ENCODE results near the gene ZDHHC14.
"Not testable (repeated sequence)": the region's sequence is repeated elsewhere in the genome, so short reads cannot be mapped to it uniquely, and the experiment has no call there.

ZDHHC14 gene

GRCh38 chr6:157405986-157406385 lies 25.0 kb downstream of the ZDHHC14 start:
- DNase-seq (ENCODE audit: low read depth in 1 of 2, low spot score in 1 of 2), result no peak

DNA sequence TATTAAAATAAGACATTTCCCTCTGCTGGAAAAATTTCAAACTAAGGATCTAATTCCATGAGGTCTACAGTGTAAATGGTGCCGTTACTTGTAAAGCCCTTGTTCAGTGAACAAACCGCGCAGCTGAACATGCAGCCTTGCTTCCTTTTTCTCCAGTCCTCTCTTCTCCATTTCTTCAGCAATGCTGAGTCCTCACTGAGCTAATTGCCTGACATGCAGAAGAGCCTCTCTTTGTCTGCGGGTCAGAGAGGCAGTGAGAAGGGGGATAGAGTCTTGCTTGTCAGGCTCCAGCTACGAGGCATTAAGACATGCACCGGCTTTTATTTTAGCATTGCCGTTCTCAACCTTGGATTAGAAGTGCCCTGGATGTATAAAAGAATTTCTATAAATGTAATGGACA lies 25.7 kb downstream of the ZDHHC14 start:
- no peak for DNase-seq (ENCODE audit: low read depth in 1 of 2, low spot score in 1 of 2)

DNA sequence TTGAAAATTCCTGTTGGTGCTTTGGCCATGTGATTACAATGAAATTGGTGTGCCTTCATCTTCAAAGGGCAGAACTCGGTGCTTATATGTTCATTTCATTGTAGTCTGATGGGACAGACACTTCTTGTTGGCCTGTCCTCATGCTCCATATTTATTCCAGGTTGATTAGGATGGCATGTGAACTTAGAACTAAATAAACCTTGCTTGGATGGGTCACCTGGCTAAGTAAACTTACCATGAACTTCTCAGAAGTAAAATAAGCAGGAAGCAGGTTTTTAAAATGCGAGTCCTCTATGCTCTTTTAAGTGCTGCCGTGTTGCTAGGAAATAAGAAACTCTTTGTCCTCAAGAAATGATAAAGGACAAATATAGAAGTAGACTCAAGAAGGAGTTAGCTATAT lies 26.7 kb downstream of the ZDHHC14 start:
- DNase-seq (ENCODE audit: low read depth in 1 of 2, low spot score in 1 of 2), result no peak

- not testable (repeated sequence) for DNase-seq (ENCODE audit: low read depth in 1 of 2, low spot score in 1 of 2)
Observed at GRCh38 chr6:157408427-157408826, 27.4 kb downstream of the ZDHHC14 start.

DNA sequence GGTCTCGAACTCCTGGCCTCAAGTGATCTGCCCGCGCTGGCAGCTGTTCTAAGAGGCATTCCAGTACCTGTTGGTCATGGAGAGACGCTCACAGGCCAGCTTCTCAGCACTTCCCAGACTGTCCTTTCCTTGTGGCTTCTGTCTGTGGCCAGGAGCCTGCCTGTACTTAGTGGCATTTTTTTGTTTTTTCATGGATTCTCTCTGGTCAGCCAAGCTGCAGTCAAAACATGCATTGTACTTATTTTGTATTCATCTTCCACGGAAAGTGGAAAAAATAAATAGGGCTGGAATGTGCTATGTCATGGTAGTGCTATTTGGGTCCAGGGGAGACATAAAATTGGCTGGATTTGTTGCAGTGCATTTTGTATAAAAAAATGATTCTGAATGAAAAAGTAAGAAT lies 29.1 kb downstream of the ZDHHC14 start:
- no peak for DNase-seq (ENCODE audit: low read depth in 1 of 2, low spot score in 1 of 2)

GRCh38 chr6:157411368-157411767 lies 30.4 kb downstream of the ZDHHC14 start:
- DNase-seq (ENCODE audit: low read depth in 1 of 2, low spot score in 1 of 2), result no peak

DNA sequence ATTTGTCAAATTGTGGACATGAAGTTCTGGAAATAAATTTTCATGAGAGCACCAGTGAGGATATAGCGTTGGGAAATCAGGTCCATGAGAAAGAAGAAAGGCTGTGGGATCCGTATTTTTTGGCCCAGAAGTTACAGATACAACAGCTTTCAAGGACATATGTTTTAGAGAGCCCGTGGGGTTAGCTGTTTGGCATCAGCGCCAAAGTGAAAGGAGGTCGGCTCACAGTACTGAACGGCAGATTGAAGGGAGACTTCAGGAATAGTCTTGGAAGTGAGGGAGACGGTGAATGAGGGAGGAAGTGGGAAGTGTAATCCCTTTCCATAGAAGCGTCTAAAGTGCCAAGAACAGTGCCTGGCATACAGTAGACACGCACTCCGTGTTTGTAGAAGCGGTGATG lies 31.8 kb downstream of the ZDHHC14 start:
- no peak for DNase-seq (ENCODE audit: low read depth in 1 of 2, low spot score in 1 of 2)

DNA sequence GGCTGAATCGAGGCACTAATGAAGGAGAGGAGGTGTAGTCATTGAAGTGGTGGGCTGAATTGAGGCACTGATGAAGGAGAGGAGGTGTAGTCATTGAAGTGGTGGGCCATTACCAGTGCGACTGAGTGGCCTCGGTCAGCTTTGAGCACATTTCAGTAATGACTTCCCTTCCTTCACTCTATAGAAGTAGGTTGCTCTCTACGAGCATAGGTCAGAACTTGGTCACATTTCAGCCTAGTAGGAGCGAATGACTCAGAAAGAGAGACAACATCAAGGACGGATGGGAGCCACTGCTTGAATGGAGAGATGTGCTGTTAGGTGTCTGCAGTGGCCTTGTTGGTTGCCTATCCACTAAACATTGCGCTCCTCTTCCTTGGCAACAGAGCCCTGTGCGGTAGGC lies 39.5 kb downstream of the ZDHHC14 start:
- no peak for DNase-seq (ENCODE audit: low read depth in 1 of 2, low spot score in 1 of 2)

DNA sequence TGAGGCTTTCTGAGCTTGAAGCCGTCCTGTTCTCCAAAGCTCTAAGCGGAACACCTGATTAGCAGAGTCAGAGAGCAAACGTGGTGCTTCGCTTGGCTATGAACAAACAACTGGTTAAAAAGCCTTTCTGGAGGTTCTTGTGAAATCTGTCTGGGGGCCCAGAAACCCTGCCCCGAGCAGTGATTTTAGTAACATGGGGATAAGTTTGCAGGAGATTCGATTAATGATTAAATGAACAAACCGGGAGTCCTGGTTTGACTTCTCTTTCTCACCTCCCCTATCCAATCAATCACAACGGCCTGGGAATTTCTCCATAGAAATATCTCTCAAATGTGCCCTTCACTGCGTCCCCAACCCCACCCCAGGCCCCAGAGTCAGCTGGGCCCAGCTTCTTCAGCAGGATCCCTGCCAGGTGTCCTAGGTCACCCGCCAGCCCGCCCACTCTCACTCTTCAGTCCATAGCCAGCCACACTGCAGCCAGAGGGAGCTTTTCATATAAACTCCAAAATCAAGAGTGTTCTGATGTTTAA lies 43.6 kb downstream of the ZDHHC14 start:
- no peak for DNase-seq (ENCODE audit: low read depth in 1 of 2, low spot score in 1 of 2)

GRCh38 chr6:157427969-157428368 lies 47.0 kb downstream of the ZDHHC14 start:
- no peak for DNase-seq (ENCODE audit: low read depth in 1 of 2, low spot score in 1 of 2)

DNA sequence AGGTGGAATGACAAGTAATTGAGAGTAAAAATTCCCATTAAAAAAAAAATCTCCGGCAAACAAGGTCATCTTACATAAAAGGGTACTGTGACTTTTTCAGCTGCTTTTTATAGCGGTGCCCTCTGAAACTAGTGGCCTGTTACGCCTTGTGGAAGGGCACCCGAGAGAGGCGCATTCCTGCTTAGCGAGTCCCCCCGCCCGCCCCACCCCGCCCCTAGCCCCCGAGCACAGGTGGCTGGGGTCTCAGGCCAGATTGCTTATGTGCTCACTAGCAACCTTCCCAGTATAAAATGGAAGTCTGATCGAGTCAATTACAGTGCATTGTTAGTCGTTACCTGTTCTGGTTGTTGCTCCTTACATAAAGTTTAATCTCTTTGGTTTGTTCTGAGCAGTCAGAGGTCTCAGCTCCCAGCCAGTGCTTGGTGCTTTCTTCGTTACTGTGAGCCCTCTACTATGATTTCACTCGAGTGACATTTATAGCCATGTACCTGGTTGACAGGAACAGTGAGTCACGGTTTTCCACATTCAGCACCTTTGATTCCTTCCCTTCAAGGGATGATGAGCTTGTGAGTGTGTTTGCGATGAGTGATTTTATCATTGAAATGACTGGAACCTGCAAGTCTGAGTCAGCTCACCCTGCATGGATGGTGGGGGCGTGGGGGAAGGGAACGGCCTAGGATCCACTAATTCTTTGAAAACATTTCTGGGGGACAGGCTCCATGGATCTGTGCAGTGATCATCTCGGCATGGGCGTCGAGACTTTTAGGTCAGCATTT lies 47.6 kb downstream of the ZDHHC14 start:
- peak; percentile 31 to 70 for DNase-seq (ENCODE audit: low read depth in 1 of 2, low spot score in 1 of 2)

- no peak for DNase-seq (ENCODE audit: low read depth in 1 of 2, low spot score in 1 of 2)
Observed at GRCh38 chr6:157429248-157429647, 48.3 kb downstream of the ZDHHC14 start.

DNA sequence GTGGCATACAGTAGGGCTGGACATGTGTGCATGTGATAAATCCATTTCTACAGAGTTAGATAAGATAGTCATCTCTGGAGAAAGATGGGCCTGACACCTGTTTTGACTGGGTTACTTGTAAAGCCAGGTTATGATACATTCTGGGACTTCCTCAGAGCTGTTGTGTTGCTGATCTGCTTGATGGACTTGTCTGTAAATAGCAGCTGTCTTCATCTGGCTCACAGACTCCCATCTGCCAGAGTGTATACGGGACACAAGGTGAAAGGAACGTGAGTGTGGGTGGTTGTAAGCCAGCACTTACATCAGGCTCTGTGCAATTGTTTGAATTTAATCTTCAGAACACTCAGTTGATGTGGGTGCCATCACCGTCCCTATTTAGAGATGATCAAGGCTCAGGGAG lies 49.8 kb downstream of the ZDHHC14 start:
- DNase-seq (ENCODE audit: low read depth in 1 of 2, low spot score in 1 of 2), result no peak

- DNase-seq (ENCODE audit: low read depth in 1 of 2, low spot score in 1 of 2), result no peak
Observed at GRCh38 chr6:157432231-157432891, 51.4 kb downstream of the ZDHHC14 start.

DNA sequence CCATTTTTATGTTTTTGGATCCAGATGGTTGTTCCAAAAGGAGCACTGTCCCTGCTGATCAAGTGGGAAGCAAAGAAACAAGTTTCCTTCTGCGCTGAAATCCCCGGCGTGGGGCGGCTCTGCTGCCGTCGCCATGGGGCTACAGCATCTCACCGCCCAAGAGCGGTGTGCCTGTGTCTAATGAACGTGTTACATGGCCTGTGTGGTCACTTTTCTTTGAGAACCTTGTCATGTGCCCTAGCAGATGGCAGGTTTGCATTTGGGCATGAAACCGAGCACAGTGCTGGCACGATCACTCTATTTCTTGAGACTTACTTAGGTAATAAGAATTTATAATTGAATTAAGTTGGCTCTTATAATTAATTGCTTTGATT lies 51.9 kb downstream of the ZDHHC14 start:
- DNase-seq (ENCODE audit: low read depth in 1 of 2, low spot score in 1 of 2), result no peak

DNA sequence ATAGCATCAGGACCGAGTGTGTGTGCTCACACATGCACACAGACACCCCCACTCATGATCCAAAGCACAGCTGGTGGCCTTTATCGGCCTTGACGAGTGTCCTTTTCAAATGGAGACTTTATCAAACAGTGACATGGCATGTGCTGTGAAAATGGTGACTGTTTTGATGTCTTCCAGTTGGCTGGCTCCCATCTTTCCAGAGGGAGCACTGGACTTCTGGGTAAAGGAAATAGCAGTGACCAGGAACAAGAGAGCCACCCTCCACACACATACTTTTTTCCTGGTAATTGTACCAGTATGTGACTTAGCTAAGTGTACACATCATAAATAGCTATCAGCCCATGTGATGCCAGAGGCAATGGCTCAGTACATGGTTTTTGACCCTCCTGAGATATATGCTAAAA lies 52.7 kb downstream of the ZDHHC14 start:
- DNase-seq (ENCODE audit: low read depth in 1 of 2, low spot score in 1 of 2), result no peak

GRCh38 chr6:157434349-157435033 lies 53.5 kb downstream of the ZDHHC14 start:
- no peak for DNase-seq (ENCODE audit: low read depth in 1 of 2, low spot score in 1 of 2)

DNA sequence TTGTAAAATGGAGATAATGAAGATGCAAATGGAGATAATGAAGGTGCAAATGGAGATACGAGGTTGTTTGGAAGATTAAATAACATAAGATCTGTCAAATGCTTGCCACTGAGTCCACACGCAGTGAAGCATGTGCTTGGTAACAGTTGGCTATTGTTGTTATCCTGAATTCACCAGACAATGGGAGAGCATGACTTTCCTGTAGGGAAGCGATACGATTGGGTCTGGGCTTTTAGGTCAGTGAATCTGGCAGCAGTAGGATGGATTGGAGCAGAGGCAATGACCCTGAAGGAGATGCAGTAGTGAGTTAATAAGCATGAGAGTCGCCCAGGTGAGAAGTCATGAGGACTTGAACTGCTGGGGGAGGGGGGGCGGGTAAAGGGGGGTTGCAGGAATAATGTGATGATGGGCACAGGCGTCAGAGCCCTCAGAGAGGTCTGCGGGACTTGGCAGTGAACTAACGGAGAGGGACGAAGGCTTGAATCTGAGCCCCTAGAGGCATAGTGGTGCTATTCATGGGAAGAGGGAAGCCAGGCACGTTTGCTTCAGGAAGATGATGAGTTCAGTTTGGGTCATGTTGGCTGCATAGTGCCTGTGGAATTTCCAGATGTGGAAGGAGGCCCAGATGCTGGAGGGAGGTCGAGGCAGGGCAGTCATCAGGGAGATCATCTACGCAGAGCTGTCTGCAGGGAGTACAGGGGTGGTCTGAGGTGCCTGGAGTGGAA lies 55.4 kb downstream of the ZDHHC14 start:
- DNase-seq (ENCODE audit: low read depth in 1 of 2, low spot score in 1 of 2), result no peak

DNA sequence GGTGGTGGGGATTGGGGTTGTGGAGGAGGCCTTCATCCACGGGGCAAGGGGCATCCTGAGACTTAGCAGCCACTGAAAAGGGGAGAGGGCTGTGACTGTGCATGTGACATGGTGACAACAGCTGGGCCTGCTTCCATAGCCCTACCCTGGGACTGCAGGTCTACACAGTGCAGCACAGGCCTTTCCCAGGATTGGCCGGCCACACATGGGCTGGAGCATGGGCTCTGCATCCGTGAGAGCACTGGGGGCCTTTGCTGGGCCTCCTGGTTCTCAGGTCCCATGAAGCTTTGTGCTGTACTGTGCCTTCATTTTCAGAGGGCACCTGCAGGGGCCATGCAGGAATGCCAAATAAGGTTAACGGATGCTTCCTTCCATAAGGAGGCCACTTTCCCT lies 56.0 kb downstream of the ZDHHC14 start:
- DNase-seq (ENCODE audit: low read depth in 1 of 2, low spot score in 1 of 2), result no peak

- DNase-seq (ENCODE audit: low read depth in 1 of 2, low spot score in 1 of 2), result no peak
Observed at GRCh38 chr6:157438611-157439111, 57.7 kb downstream of the ZDHHC14 start.

GRCh38 chr6:157440171-157440570 lies 59.2 kb downstream of the ZDHHC14 start:
- no peak for DNase-seq (ENCODE audit: low read depth in 1 of 2, low spot score in 1 of 2)
